CD4-positive, alpha-beta T cell (primary cell): ENCODE data around the gene TMEM19. TPM values are rescaled to one million over a fixed set of nuclear protein-coding genes. Genes with fewer than 3 reads are reported as not detected.
A peak's percentile ranks its signal among the peaks of the same experiment; 100 is the strongest.

Experiments used
- ATAC-seq: fragments of 200-7000 bp; cut with Tn5 transposase; one replicate; pipeline ENCODE4 v1.10.0; 2022; ENCODE audit warnings: mild to moderate bottlenecking; ENCODE audit not compliant: poor library complexity
- CTCF ChIA-PET: fragments of 350-600 bp; sonication (Branson Sonifier 250); formaldehyde crosslinking; loops from one replicate; lab custom pipeline; 2021; ENCODE audit warnings: antibody characterized with exemption, inconsistent platforms; lab: Charles Lee
- POLR2A ChIA-PET: fragments of 350-600 bp; sonication (Branson Sonifier 250); formaldehyde crosslinking; loops from one replicate; lab custom pipeline; 2021; ENCODE audit warnings: antibody characterized with exemption, inconsistent platforms; lab: Charles Lee
- DNase-seq, 14 experiments: peaks; one replicate each; pipeline ENCODE4 v3.0.0-alpha.2; 2013 to 2020; ENCODE audit warnings: mixed read lengths in 2 of 14
- H3K27ac ChIP-seq, 2 donors: one replicate each; pipeline versions ENCODE4 v1.5.1 to v1.7.0; 2013; ENCODE audit warnings: low read length in 2 of 2, low read depth in 1 of 2, mild to moderate bottlenecking in 1 of 2
- H3K27me3 ChIP-seq, 2 experiments: 1 replicate in 1 of 2; 2 replicates in 1 of 2; pipeline versions ENCODE4 v1.6.1 to v1.7.0; 2013; ENCODE audit warnings: low read length in 2 of 2, control low read depth in 1 of 2, mild to moderate bottlenecking in 1 of 2, moderate library complexity in 1 of 2; ENCODE audit not compliant: insufficient read depth in 2 of 2, control insufficient read depth in 1 of 2
- H3K36me3 ChIP-seq: one replicate; pipeline ENCODE4 v1.6.1; 2013; ENCODE audit warnings: low read length, control low read depth; ENCODE audit not compliant: insufficient read depth
- H3K4me1 ChIP-seq: one replicate; pipeline ENCODE4 v1.6.1; 2013; ENCODE audit warnings: low read length, control low read depth; ENCODE audit not compliant: insufficient read depth
- H3K4me3 ChIP-seq: one replicate; pipeline ENCODE4 v1.5.1; 2013; ENCODE audit warnings: mild to moderate bottlenecking, low read length, moderate library complexity
- H3K9me3 ChIP-seq, 2 experiments: 1 replicate in 1 of 2; 2 replicates in 1 of 2; pipeline versions ENCODE4 v1.6.1 to v1.7.0; 2013; ENCODE audit warnings: low read length in 2 of 2, mild to moderate bottlenecking in 2 of 2, control low read depth in 1 of 2, moderate library complexity in 1 of 2; ENCODE audit not compliant: control insufficient read depth in 1 of 2, insufficient read depth in 1 of 2
- H3K27ac Mint-ChIP-seq: one replicate; pipeline ENCODE4 v1.8.0; 2020; ENCODE audit warnings: mixed read lengths
- H3K27me3 Mint-ChIP-seq: one replicate; pipeline ENCODE4 v1.8.0; 2021; ENCODE audit warnings: mixed read lengths
- H3K36me3 Mint-ChIP-seq: one replicate; pipeline ENCODE4 v1.8.0; 2021; ENCODE audit warnings: low read depth, mixed read lengths
- H3K4me1 Mint-ChIP-seq: one replicate; pipeline ENCODE4 v1.8.0; 2021; ENCODE audit warnings: low read depth, mixed read lengths
- H3K4me3 Mint-ChIP-seq: one replicate; pipeline ENCODE4 v1.8.0; 2020; ENCODE audit warnings: mild to moderate bottlenecking, mixed read lengths
- H3K9me3 Mint-ChIP-seq: one replicate; pipeline ENCODE4 v1.8.0; 2020; ENCODE audit warnings: mixed read lengths
- CTCF ChIP-seq: fragments of 200-600 bp; IDR thresholded peaks from one replicate; pipeline ENCODE4 v1.8.0; 2022; ENCODE audit warnings: antibody characterized with exemption, mild to moderate bottlenecking
- intact Hi-C, 2 experiments: fragments of 100-400 bp; cut with DNase I in 1 of 2; cut with micrococcal nuclease in 1 of 2; formaldehyde crosslinking; loops; one replicate each; pipeline versions ENCODE4 v1.15.1 to v1.9.0; 2023 to 2025; cut with DNase I, micrococcal nuclease
- total RNA-seq, 174 experiments: library from RNA in 2 of 174; stranded (reverse) in 2 of 174; gene quantifications; one replicate each; pipeline ENCODE4 v1.2.3 and lab custom pipeline; 2021 to 2026

The TMEM19 gene
- total RNA-seq, 2 experiments from 2014 or later = 8.9 to 11.6 TPM

- POLR2A ChIA-PET = interaction anchor here (0.6 to 6.2 kb wide), 4 partner anchors 17 to 155 kb away, joined by 6 to 312 read pairs (median 42); partner anchors contain the start of genes RAB21, TBC1D15, THAP2 and ZFC3H1
- peak overlapping the region; percentile 81 for H3K4me3 Mint-ChIP-seq
- peak overlapping the region; percentile 87 for H3K27ac Mint-ChIP-seq
- peaks cover 20% of the 10 kb centered on the region for H3K4me1 ChIP-seq
- peaks cover 39% of the 10 kb centered on the region for H3K4me1 Mint-ChIP-seq
- H3K27me3 Mint-ChIP-seq = no peaks in the 10 kb centered on the region
- CTCF ChIA-PET = interaction anchor here (1.1 to 4.2 kb wide), 3 partner anchors 15 to 63 kb away, joined by 6 to 52 read pairs (median 6); partner anchors contain the start of genes THAP2 and ZFC3H1
- no peaks in the 10 kb centered on the region for H3K9me3 ChIP-seq
- no peak overlapping the region for H3K27ac ChIP-seq
- intact Hi-C loops = loop anchor here in 1 of 2 experiments (1.0 kb wide), 1 partner anchor 17 kb away; no protein-coding TSS in a partner anchor
- no peak overlapping the region for H3K4me3 ChIP-seq
- no peak for TF ChIP-seq CTCF
- H3K36me3 ChIP-seq = no peaks in the 10 kb centered on the region
- DNase-seq (no peak), ATAC-seq (no peak)
- peaks cover 4% of the 10 kb centered on the region for H3K36me3 Mint-ChIP-seq
- H3K27me3 ChIP-seq = no peaks in the 10 kb centered on the region
- no peaks in the 10 kb centered on the region for H3K9me3 Mint-ChIP-seq
Measured at GRCh38 chr12:71683633-71684032, 2.2 kb upstream of the TMEM19 start.

GRCh38 chr12:71684081-71684480, 1.8 kb upstream of the TMEM19 start:
- Histone ChIP-seq H3K4me1 (peaks cover 20% of the 10 kb centered on the region), H3K9me3 (no peaks in the 10 kb centered on the region), H3K4me3 (peak overlapping the region; percentile 0), H3K27me3 (no peaks in the 10 kb centered on the region), H3K27ac (no peak overlapping the region), H3K36me3 (no peaks in the 10 kb centered on the region)
- Mint-ChIP-seq H3K9me3 (no peaks in the 10 kb centered on the region), H3K27me3 (no peaks in the 10 kb centered on the region), H3K4me3 (peak overlapping the region; percentile 81), H3K4me1 (peaks cover 43% of the 10 kb centered on the region), H3K36me3 (peaks cover 4% of the 10 kb centered on the region), H3K27ac (peak overlapping the region; percentile 87)
- ChIA-PET POLR2A (interaction anchor here (0.6 to 6.2 kb wide), 5 partner anchors 18 to 155 kb away, joined by 6 to 312 read pairs (median 37); partner anchors contain the start of genes RAB21, TBC1D15, THAP2 and ZFC3H1), CTCF (interaction anchor here (1.1 to 4.2 kb wide), 5 partner anchors 9 to 63 kb away, joined by 4 to 52 read pairs (median 6); partner anchors contain the start of genes THAP2 and ZFC3H1)
- peak; percentile 35 for ATAC-seq
- peak in 4 of 14 experiments; percentile 14 to 70 (median 62) for DNase-seq
- TF ChIP-seq CTCF = no peak
- intact Hi-C loops = loop anchor here in 1 of 2 experiments (1.0 kb wide), 1 partner anchor 18 kb away; no protein-coding TSS in a partner anchor

GRCh38 chr12:71685312-71685906, 473 bp upstream of the TMEM19 start:
- Histone ChIP-seq H3K9me3 (no peaks in the 10 kb centered on the region), H3K27ac (peak overlapping the region; percentile 47 to 78), H3K36me3 (no peaks in the 10 kb centered on the region), H3K4me1 (peaks cover 20% of the 10 kb centered on the region), H3K4me3 (peak overlapping the region; percentile 77), H3K27me3 (no peaks in the 10 kb centered on the region)
- CTCF ChIA-PET = interaction anchor here (1.4 to 4.2 kb wide), 6 partner anchors 8 to 62 kb away, joined by 4 to 52 read pairs (median 7); partner anchors contain the start of genes THAP2 and ZFC3H1
- DNase-seq = no peak
- intact Hi-C loops = loop anchor here in 1 of 2 experiments (5.0 kb wide), 1 partner anchor 67 kb away; the partner anchor contains the start of gene RAB21
- Mint-ChIP-seq H3K36me3 (peaks cover 4% of the 10 kb centered on the region), H3K4me3 (peak overlapping the region; percentile 92), H3K27me3 (no peaks in the 10 kb centered on the region), H3K27ac (peak overlapping the region; percentile 87), H3K9me3 (no peaks in the 10 kb centered on the region), H3K4me1 (peaks cover 47% of the 10 kb centered on the region)
- TF ChIP-seq CTCF = no peak
- POLR2A ChIA-PET = interaction anchor here (0.9 to 6.2 kb wide), 16 partner anchors 8 to 191 kb away, joined by 3 to 312 read pairs (median 5); partner anchors contain the start of genes RAB21, TBC1D15, THAP2 and ZFC3H1
- ATAC-seq = no peak
